HEK293 (cell line): ENCODE measurements around the gene TRAK2.
"Not testable (repeated sequence)": the region's sequence is repeated elsewhere in the genome, so short reads cannot be mapped to it uniquely, and the experiment has no call there.

Experiments
- CTCF ChIA-PET: fragments of 350-600 bp; formaldehyde crosslinking; extraction: SDS; loops from one replicate; lab custom pipeline; 2021; ENCODE audit warnings: antibody characterized with exemption; lab: Yijun Ruan, JAX
- POLR2A ChIA-PET: fragments of 300-600 bp; formaldehyde crosslinking; extraction: SDS; loops from one replicate; lab custom pipeline; 2020; ENCODE audit warnings: antibody characterized with exemption, inconsistent platforms; lab: Yijun Ruan, JAX
- H3K27ac ChIP-seq: fragments of 200-500 bp; sonication (Bioruptor generic); 2 replicates; pipeline ENCODE4 v1.5.1; 2014; ENCODE audit warnings: low read depth, low read length, control low read depth, inconsistent platforms; ENCODE audit errors: extremely low read depth
- H3K36me3 ChIP-seq, 2 experiments: fragments of 200-500 bp in 1 of 2; sonication (Bioruptor generic) in 1 of 2; 1 replicate in 1 of 2; 2 replicates in 1 of 2; pipeline ENCODE4 v1.5.1; 2014 to 2017; ENCODE audit warnings: inconsistent platforms in 2 of 2, low read length in 2 of 2; ENCODE audit not compliant: control insufficient read depth in 2 of 2, insufficient read depth in 1 of 2
- H3K4me1 ChIP-seq: fragments of 200-500 bp; sonication (Bioruptor generic); 2 replicates; pipeline ENCODE4 v1.5.1; 2014; ENCODE audit warnings: mild to moderate bottlenecking, low read length, inconsistent platforms; ENCODE audit not compliant: control insufficient read depth, insufficient read depth
- H3K4me3 ChIP-seq: 2 replicates; pipeline ENCODE4 v1.5.1; 2011; ENCODE audit warnings: low read depth, mild to moderate bottlenecking, control low read depth, low read length, moderate library complexity
- H3K9me3 ChIP-seq: fragments of 200-500 bp; sonication (Bioruptor generic); 2 replicates; pipeline ENCODE4 v1.5.1; 2014; ENCODE audit warnings: low read depth, low read length, inconsistent platforms; ENCODE audit not compliant: control insufficient read depth, insufficient read depth
- BCL11A ChIP-seq: fragments of 450-650 bp; formaldehyde crosslinking; IDR thresholded peaks from 2 replicates; pipeline ENCODE4 v1.5.1; 2016; ENCODE audit warnings: low read depth, missing biosample characterization, missing genetic modification characterization
- HOXA7 ChIP-seq: sonication (generic); formaldehyde crosslinking; IDR thresholded peaks from 2 replicates; pipeline ENCODE4 v1.8.1; 2022; ENCODE audit warnings: missing genetic modification reagents, borderline replicate concordance
- SP3 ChIP-seq: fragments of 450-650 bp; formaldehyde crosslinking; IDR thresholded peaks from 2 replicates; pipeline ENCODE4 v1.5.1; 2016; ENCODE audit warnings: missing biosample characterization, missing genetic modification characterization
- ZNF132 ChIP-seq: fragments of 450-650 bp; formaldehyde crosslinking; IDR thresholded peaks from 2 replicates; pipeline ENCODE4 v1.5.1; 2017; ENCODE audit warnings: missing biosample characterization, missing genetic modification characterization, borderline replicate concordance
- ZNF175 ChIP-seq: fragments of 450-650 bp; formaldehyde crosslinking; IDR thresholded peaks from 2 replicates; pipeline ENCODE4 v1.5.1; 2016; ENCODE audit warnings: missing biosample characterization, missing genetic modification characterization
- ZNF394 ChIP-seq: fragments of 450-650 bp; formaldehyde crosslinking; IDR thresholded peaks from 2 replicates; pipeline ENCODE4 v1.5.1; 2016; ENCODE audit warnings: missing biosample characterization, missing genetic modification characterization, mild to moderate bottlenecking, moderate library complexity, borderline replicate concordance
- ZNF623 ChIP-seq: fragments of 450-650 bp; formaldehyde crosslinking; IDR thresholded peaks from 2 replicates; pipeline ENCODE4 v1.5.1; 2016; ENCODE audit warnings: missing biosample characterization, missing genetic modification characterization
- ZNF629 ChIP-seq: fragments of 450-650 bp; formaldehyde crosslinking; IDR thresholded peaks from 2 replicates; pipeline ENCODE4 v1.5.1; 2017; ENCODE audit warnings: missing biosample characterization, missing genetic modification characterization
- ZNF76 ChIP-seq: fragments of 450-650 bp; formaldehyde crosslinking; IDR thresholded peaks from 2 replicates; pipeline ENCODE4; 2016; ENCODE audit warnings: low read depth, missing biosample characterization, missing genetic modification characterization, borderline replicate concordance
- ZSCAN16 ChIP-seq: fragments of 450-650 bp; formaldehyde crosslinking; IDR thresholded peaks from 2 replicates; pipeline ENCODE4 v1.5.1; 2016; ENCODE audit warnings: missing biosample characterization, missing genetic modification characterization
- ZSCAN23 ChIP-seq: fragments of 450-650 bp; formaldehyde crosslinking; IDR thresholded peaks from 2 replicates; pipeline ENCODE4 v1.5.1; 2016; ENCODE audit warnings: missing biosample characterization, missing genetic modification characterization
- TF ChIP-seq, protein P1 (sequence below): fragments of 450-650 bp; formaldehyde crosslinking; IDR thresholded peaks from 2 replicates; pipeline ENCODE4 v1.5.1; 2016; ENCODE audit warnings: missing biosample characterization, missing genetic modification characterization
- TF ChIP-seq, protein P2 (sequence below): IDR thresholded peaks from 2 replicates; pipeline ENCODE4 v1.6.1; 2011; ENCODE audit warnings: mild to moderate bottlenecking, low read depth, low read length, borderline replicate concordance
- TF ChIP-seq, protein P3 (sequence below): fragments of 450-650 bp; formaldehyde crosslinking; IDR thresholded peaks from 2 replicates; pipeline ENCODE4 v1.5.1; 2016; ENCODE audit warnings: missing biosample characterization, missing genetic modification characterization
- TF ChIP-seq, protein P4 (sequence below): fragments of 450-650 bp; formaldehyde crosslinking; IDR thresholded peaks from 2 replicates; pipeline ENCODE4 v1.5.1; 2016; ENCODE audit warnings: missing biosample characterization, missing genetic modification characterization
- TF ChIP-seq, protein P5 (sequence below): fragments of 450-650 bp; formaldehyde crosslinking; IDR thresholded peaks from 2 replicates; pipeline ENCODE4 v1.5.1; 2017; ENCODE audit warnings: missing biosample characterization, missing genetic modification characterization
- TF ChIP-seq, protein P6 (sequence below): fragments of 450-650 bp; formaldehyde crosslinking; IDR thresholded peaks from 2 replicates; pipeline ENCODE4 v1.5.1; 2016; ENCODE audit warnings: missing biosample characterization, missing genetic modification characterization
- TF ChIP-seq, protein P7 (sequence below): fragments of 450-650 bp; formaldehyde crosslinking; IDR thresholded peaks from 2 replicates; pipeline ENCODE4 v1.5.1; 2016; ENCODE audit warnings: missing biosample characterization, missing genetic modification characterization, borderline replicate concordance

The TRAK2 gene

DNA sequence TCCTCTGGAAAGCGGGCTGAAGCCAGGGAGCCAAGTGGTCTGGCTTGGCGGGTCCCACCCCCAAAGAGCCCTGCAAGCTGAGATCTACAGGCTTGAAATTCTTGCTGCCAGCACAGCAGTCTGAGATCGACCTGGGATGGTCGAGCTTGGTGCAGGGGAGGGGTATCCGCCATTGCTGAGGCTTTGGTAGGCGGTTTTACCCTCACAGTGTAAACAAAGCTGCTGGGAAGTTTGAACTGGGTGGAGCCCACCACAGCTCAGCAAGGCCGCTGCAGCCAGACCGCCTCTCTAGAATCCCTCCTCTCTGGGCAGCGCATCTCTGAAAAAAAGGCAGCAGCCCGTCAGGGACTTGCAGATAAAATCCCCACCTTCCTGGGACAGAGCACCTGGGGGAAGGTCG lies 81.5 kb downstream of the TRAK2 start (continued):
- TF ChIP-seq, protein P1, sequence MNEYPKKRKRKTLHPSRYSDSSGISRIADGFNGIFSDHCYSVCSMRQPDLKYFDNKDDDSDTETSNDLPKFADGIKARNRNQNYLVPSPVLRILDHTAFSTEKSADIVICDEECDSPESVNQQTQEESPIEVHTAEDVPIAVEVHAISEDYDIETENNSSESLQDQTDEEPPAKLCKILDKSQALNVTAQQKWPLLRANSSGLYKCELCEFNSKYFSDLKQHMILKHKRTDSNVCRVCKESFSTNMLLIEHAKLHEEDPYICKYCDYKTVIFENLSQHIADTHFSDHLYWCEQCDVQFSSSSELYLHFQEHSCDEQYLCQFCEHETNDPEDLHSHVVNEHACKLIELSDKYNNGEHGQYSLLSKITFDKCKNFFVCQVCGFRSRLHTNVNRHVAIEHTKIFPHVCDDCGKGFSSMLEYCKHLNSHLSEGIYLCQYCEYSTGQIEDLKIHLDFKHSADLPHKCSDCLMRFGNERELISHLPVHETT (tag by site-specific recombination) = no peak
- TF ChIP-seq, protein P2, sequence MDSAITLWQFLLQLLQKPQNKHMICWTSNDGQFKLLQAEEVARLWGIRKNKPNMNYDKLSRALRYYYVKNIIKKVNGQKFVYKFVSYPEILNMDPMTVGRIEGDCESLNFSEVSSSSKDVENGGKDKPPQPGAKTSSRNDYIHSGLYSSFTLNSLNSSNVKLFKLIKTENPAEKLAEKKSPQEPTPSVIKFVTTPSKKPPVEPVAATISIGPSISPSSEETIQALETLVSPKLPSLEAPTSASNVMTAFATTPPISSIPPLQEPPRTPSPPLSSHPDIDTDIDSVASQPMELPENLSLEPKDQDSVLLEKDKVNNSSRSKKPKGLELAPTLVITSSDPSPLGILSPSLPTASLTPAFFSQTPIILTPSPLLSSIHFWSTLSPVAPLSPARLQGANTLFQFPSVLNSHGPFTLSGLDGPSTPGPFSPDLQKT = no peak
- no peak for TF ChIP-seq ZNF629 (tag by site-specific recombination)
- no peak for TF ChIP-seq ZNF175
- no peak for TF ChIP-seq ZNF76 (tag by site-specific recombination)
- TF ChIP-seq SP3 = no peak
- no peak for TF ChIP-seq HOXA7 (CRISPR knock-in tag)
- TF ChIP-seq, protein P3, sequence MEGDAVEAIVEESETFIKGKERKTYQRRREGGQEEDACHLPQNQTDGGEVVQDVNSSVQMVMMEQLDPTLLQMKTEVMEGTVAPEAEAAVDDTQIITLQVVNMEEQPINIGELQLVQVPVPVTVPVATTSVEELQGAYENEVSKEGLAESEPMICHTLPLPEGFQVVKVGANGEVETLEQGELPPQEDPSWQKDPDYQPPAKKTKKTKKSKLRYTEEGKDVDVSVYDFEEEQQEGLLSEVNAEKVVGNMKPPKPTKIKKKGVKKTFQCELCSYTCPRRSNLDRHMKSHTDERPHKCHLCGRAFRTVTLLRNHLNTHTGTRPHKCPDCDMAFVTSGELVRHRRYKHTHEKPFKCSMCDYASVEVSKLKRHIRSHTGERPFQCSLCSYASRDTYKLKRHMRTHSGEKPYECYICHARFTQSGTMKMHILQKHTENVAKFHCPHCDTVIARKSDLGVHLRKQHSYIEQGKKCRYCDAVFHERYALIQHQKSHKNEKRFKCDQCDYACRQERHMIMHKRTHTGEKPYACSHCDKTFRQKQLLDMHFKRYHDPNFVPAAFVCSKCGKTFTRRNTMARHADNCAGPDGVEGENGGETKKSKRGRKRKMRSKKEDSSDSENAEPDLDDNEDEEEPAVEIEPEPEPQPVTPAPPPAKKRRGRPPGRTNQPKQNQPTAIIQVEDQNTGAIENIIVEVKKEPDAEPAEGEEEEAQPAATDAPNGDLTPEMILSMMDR = no peak
- TF ChIP-seq BCL11A (tag by site-specific recombination) = no peak
- no peak for TF ChIP-seq ZSCAN16 (tag by site-specific recombination)
- TF ChIP-seq, protein P4, sequence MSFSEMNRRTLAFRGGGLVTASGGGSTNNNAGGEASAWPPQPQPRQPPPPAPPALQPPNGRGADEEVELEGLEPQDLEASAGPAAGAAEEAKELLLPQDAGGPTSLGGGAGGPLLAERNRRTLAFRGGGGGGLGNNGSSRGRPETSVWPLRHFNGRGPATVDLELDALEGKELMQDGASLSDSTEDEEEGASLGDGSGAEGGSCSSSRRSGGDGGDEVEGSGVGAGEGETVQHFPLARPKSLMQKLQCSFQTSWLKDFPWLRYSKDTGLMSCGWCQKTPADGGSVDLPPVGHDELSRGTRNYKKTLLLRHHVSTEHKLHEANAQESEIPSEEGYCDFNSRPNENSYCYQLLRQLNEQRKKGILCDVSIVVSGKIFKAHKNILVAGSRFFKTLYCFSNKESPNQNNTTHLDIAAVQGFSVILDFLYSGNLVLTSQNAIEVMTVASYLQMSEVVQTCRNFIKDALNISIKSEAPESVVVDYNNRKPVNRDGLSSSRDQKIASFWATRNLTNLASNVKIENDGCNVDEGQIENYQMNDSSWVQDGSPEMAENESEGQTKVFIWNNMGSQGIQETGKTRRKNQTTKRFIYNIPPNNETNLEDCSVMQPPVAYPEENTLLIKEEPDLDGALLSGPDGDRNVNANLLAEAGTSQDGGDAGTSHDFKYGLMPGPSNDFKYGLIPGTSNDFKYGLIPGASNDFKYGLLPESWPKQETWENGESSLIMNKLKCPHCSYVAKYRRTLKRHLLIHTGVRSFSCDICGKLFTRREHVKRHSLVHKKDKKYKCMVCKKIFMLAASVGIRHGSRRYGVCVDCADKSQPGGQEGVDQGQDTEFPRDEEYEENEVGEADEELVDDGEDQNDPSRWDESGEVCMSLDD (tag by site-specific recombination) = no peak
- TF ChIP-seq, all 188 proteins: peak for 0

DNA sequence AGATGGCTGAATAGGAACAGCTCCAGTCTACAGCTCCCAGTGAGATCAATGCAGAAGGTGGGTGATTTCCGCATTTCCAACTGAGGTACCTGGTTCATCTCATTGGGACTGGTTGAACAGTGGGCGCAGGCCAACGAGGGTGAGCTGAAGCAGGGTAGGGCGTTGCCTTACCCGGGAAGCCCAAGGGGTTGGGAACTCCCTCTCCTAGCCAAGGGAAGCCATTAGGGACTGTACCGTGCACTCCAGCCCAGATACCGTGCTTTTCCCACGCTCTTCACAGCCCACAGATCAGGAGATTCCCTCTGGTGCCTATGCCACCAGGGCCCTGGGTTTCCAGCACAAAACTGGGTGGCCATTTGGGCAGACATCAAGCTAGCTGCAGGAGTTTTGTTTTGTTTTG lies 81.9 kb downstream of the TRAK2 start:
- H3K9me3 ChIP-seq, H3K4me3 ChIP-seq, CTCF ChIA-PET, POLR2A ChIA-PET, H3K27ac ChIP-seq, H3K4me1 ChIP-seq, H3K36me3 ChIP-seq: not testable (repeated sequence)

DNA sequence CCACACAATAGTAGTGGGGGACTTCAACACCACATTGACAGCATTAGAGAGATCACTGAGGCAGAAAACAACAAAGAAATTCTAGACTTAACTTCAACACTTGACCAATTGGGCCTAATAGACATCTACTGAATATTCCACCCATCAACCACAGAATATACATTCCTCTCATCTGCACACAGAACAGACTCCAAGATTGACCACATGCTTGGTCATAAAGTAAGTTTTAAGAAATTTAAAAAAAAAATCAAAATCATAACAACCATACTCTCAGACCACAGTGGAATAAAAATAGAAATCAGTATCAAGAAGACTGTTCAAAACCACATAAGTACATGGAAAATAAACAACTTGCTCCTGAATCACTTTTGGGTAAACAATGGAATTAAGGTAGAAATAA lies 85.1 kb downstream of the TRAK2 start:
- Histone ChIP-seq H3K9me3 (no peaks in the 10 kb centered on the region), H3K36me3 (peaks cover 0 to 3% of the 10 kb centered on the region in 2 experiments; a peak in 1 of 3 replicates), H3K4me3 (no peak overlapping the region), H3K27ac (no peak overlapping the region), H3K4me1 (no peaks in the 10 kb centered on the region)
- POLR2A ChIA-PET = no interaction called here
- TF ChIP-seq, protein P5, sequence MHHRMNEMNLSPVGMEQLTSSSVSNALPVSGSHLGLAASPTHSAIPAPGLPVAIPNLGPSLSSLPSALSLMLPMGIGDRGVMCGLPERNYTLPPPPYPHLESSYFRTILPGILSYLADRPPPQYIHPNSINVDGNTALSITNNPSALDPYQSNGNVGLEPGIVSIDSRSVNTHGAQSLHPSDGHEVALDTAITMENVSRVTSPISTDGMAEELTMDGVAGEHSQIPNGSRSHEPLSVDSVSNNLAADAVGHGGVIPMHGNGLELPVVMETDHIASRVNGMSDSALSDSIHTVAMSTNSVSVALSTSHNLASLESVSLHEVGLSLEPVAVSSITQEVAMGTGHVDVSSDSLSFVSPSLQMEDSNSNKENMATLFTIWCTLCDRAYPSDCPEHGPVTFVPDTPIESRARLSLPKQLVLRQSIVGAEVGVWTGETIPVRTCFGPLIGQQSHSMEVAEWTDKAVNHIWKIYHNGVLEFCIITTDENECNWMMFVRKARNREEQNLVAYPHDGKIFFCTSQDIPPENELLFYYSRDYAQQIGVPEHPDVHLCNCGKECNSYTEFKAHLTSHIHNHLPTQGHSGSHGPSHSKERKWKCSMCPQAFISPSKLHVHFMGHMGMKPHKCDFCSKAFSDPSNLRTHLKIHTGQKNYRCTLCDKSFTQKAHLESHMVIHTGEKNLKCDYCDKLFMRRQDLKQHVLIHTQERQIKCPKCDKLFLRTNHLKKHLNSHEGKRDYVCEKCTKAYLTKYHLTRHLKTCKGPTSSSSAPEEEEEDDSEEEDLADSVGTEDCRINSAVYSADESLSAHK (tag by site-specific recombination) = no peak
- TF ChIP-seq, protein P6, sequence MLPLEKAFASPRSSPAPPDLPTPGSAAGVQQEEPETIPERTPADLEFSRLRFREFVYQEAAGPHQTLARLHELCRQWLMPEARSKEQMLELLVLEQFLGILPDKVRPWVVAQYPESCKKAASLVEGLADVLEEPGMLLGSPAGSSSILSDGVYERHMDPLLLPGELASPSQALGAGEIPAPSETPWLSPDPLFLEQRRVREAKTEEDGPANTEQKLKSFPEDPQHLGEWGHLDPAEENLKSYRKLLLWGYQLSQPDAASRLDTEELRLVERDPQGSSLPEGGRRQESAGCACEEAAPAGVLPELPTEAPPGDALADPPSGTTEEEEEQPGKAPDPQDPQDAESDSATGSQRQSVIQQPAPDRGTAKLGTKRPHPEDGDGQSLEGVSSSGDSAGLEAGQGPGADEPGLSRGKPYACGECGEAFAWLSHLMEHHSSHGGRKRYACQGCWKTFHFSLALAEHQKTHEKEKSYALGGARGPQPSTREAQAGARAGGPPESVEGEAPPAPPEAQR (tag by site-specific recombination) = no peak
- TF ChIP-seq, protein P7, sequence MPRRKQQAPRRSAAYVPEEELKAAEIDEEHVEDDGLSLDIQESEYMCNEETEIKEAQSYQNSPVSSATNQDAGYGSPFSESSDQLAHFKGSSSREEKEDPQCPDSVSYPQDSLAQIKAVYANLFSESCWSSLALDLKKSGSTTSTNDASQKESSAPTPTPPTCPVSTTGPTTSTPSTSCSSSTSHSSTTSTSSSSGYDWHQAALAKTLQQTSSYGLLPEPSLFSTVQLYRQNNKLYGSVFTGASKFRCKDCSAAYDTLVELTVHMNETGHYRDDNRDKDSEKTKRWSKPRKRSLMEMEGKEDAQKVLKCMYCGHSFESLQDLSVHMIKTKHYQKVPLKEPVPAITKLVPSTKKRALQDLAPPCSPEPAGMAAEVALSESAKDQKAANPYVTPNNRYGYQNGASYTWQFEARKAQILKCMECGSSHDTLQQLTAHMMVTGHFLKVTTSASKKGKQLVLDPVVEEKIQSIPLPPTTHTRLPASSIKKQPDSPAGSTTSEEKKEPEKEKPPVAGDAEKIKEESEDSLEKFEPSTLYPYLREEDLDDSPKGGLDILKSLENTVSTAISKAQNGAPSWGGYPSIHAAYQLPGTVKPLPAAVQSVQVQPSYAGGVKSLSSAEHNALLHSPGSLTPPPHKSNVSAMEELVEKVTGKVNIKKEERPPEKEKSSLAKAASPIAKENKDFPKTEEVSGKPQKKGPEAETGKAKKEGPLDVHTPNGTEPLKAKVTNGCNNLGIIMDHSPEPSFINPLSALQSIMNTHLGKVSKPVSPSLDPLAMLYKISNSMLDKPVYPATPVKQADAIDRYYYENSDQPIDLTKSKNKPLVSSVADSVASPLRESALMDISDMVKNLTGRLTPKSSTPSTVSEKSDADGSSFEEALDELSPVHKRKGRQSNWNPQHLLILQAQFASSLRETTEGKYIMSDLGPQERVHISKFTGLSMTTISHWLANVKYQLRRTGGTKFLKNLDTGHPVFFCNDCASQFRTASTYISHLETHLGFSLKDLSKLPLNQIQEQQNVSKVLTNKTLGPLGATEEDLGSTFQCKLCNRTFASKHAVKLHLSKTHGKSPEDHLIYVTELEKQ (tag by site-specific recombination) = no peak
- TF ChIP-seq ZNF623 (tag by site-specific recombination) = no peak
- no peak for TF ChIP-seq ZNF394
- no peak for TF ChIP-seq ZSCAN23
- TF ChIP-seq ZNF132 (tag by site-specific recombination) = no peak
- CTCF ChIA-PET = no interaction called here
